GM12878 (cell line): ENCODE measurements around the gene GRK7. TPM values are rescaled to one million over a fixed set of nuclear protein-coding genes. Genes with fewer than 3 reads are reported as not detected.
A peak's percentile ranks its signal among the peaks of the same experiment; 100 is the strongest.
"Not testable (repeated sequence)": the region's sequence is repeated elsewhere in the genome, so short reads cannot be mapped to it uniquely, and the experiment has no call there.

Experiments
- ATAC-seq: fragments of 200-7000 bp; cut with Tn5 transposase; 3 replicates; pipeline ENCODE4 v1.9.1; 2020; ENCODE audit warnings: mild to moderate bottlenecking, moderate library complexity
- BruUV-seq: library from RNA; stranded (reverse); fragments of 400-500 nt; replicated peaks from 2 replicates; lab custom pipeline; 2021; lab: Mats Ljungman, UMichigan
- CTCF ChIA-PET: fragments of 300-600 bp; sonication (Branson Sonifier 250); formaldehyde crosslinking; extraction: SDS; loops from one replicate; lab custom pipeline; 2021; ENCODE audit warnings: inconsistent platforms; lab: Yijun Ruan, JAX
- POLR2A ChIA-PET: fragments of 350-600 bp; formaldehyde crosslinking; extraction: SDS; loops from one replicate; lab custom pipeline; 2021; ENCODE audit warnings: inconsistent platforms; lab: Charles Lee
- RAD21 ChIA-PET: fragments of 300-600 bp; sonication (Branson Sonifier 250); formaldehyde crosslinking; loops from one replicate; lab custom pipeline; 2023; ENCODE audit warnings: antibody characterized with exemption; ENCODE audit not compliant: unreplicated experiment; lab: Charles Lee
- SMC1A ChIA-PET: fragments of 300-600 bp; sonication (Branson Sonifier 250); formaldehyde crosslinking; loops from one replicate; lab custom pipeline; 2023; ENCODE audit not compliant: unreplicated experiment, uncharacterized antibody; lab: Charles Lee
- DNase-seq: peaks from one replicate; pipeline ENCODE4 v3.0.0-alpha.2; 2011; ENCODE audit warnings: low read depth, low spot score
- FAIRE-seq: peaks from 3 replicates; lab custom pipeline; 2011; peaks lifted over from hg19 to GRCh38; lab: Jason Lieb, UNC
- H2AFZ ChIP-seq: 2 replicates; pipeline ENCODE4 v1.6.0; 2011; ENCODE audit warnings: low read depth, low read length, control low read depth; ENCODE audit not compliant: control insufficient read depth
- H3K27ac ChIP-seq: 2 replicates; pipeline ENCODE4 v1.5.1; 2011; ENCODE audit warnings: control low read depth; ENCODE audit not compliant: control insufficient read depth, insufficient read depth
- H3K27me3 ChIP-seq, 2 experiments: replicated peaks in 1 of 2; 2 replicates each; pipeline versions ENCODE4 v1.6.0 to v1.6.1; 2011; ENCODE audit warnings: low read length in 1 of 2; ENCODE audit not compliant: control insufficient read depth in 2 of 2, insufficient read depth in 2 of 2
- H3K36me3 ChIP-seq, 2 experiments: 2 replicates each; pipeline ENCODE4 v1.5.1; 2011; ENCODE audit warnings: low read length in 1 of 2; ENCODE audit not compliant: control insufficient read depth in 2 of 2, insufficient read depth in 2 of 2
- H3K4me1 ChIP-seq: 2 replicates; pipeline ENCODE4 v1.6.1; 2011; ENCODE audit warnings: mild to moderate bottlenecking, low read length, moderate library complexity, mixed read lengths; ENCODE audit not compliant: control insufficient read depth, insufficient read depth
- H3K4me2 ChIP-seq: 2 replicates; pipeline ENCODE4 v1.6.0; 2011; ENCODE audit warnings: control low read depth; ENCODE audit not compliant: control insufficient read depth, insufficient read depth
- H3K4me3 ChIP-seq: fragments of 200-600 bp; sonication (generic); 2 replicates; pipeline ENCODE4 v1.5.1; 2016
- H3K79me2 ChIP-seq: 2 replicates; pipeline ENCODE4 v1.6.0; 2011; ENCODE audit warnings: low read length; ENCODE audit not compliant: control insufficient read depth, insufficient read depth
- H3K9ac ChIP-seq: 2 replicates; pipeline ENCODE4 v1.8.0; 2011; ENCODE audit warnings: low read length, control low read depth, mixed read lengths; ENCODE audit not compliant: control insufficient read depth, insufficient read depth
- H3K9me3 ChIP-seq: replicated peaks from 3 replicates; pipeline ENCODE4 v1.5.1; 2011; ENCODE audit warnings: mild to moderate bottlenecking, low read length; ENCODE audit not compliant: control insufficient read depth, insufficient read depth
- H4K20me1 ChIP-seq: 2 replicates; pipeline ENCODE4 v1.6.0; 2011; ENCODE audit not compliant: control insufficient read depth, insufficient read depth
- CREM ChIP-seq: IDR thresholded peaks from 2 replicates; pipeline ENCODE4 v1.6.1; 2014; ENCODE audit warnings: antibody characterized with exemption, low read depth
- NR2C2 ChIP-seq: IDR thresholded peaks from 2 replicates; pipeline ENCODE4 v1.6.1; 2011; ENCODE audit warnings: borderline replicate concordance, low read depth; ENCODE audit not compliant: control insufficient read depth, insufficient read length
- PAX8 ChIP-seq: fragments of 450-650 bp; IDR thresholded peaks from 2 replicates; pipeline ENCODE4 v1.6.1; 2017; ENCODE audit warnings: mild to moderate bottlenecking, moderate library complexity
- PBX3 ChIP-seq: IDR thresholded peaks from 2 replicates; pipeline ENCODE4 v1.6.1; 2011; ENCODE audit warnings: mild to moderate bottlenecking, low read depth, low read length, moderate library complexity; ENCODE audit not compliant: insufficient replicate concordance
- RB1 ChIP-seq: fragments of 450-650 bp; formaldehyde crosslinking; IDR thresholded peaks from 2 replicates; pipeline ENCODE4 v1.6.1; 2017; ENCODE audit warnings: mild to moderate bottlenecking, borderline replicate concordance
- TBL1XR1 ChIP-seq: IDR thresholded peaks from 2 replicates; pipeline ENCODE4 v1.6.1; 2012; ENCODE audit warnings: low read depth, low read length, improper control_type of control experiment
- WGBS: methylation state at CpG from one replicate; pipeline ENCODE4 v1.1.6; 2016; ENCODE audit warnings: low lambda C conversion rate; ENCODE audit not compliant: insufficient replicate concordance, insufficient coverage; ENCODE audit errors: missing lambda C conversion rate; 5-methylcytosine and 5-hydroxymethylcytosine counted together
- in situ Hi-C: fragments of 300-500 bp; cut with MboI; formaldehyde crosslinking; loops from 9 replicates; pipeline ENCODE4 v1.14.3; 2018; ENCODE audit warnings: mixed read lengths
- intact Hi-C: fragments of 100-400 bp; cut with micrococcal nuclease; formaldehyde crosslinking; loops from one replicate; pipeline ENCODE4 v1.14.2; 2022; ENCODE audit not compliant: unreplicated experiment
- polyA plus RNA-seq, 11 experiments: library from polyadenylated mRNA; depleted of rRNA in 4 of 11; unstranded in 6 of 11; stranded (reverse) in 5 of 11; fragments of >200 nt; fragmentation: Nextera tagmentation in 4 of 11; fragmentation: Illumina TruSeq in 1 of 11; extraction: Ambion mirVana in 4 of 11; extraction: Trizol in 1 of 11; gene quantifications; 1 replicate in 1 of 11; 2 replicates in 10 of 11; pipeline versions ENCODE4 v1.2.1 to v1.2.3, GENCODE V29; 2011 to 2016; ENCODE audit warnings: inconsistent platforms in 2 of 11, missing spikeins in 2 of 11, low read depth in 1 of 11
- total RNA-seq, 4 experiments: library from RNA; depleted of rRNA in 3 of 4; stranded (reverse); fragments of >200 nt in 3 of 4; fragmentation: Illumina TruSeq in 1 of 4; extraction: Trizol in 1 of 4; gene quantifications; 2 replicates each; pipeline versions ENCODE4 v1.2.1 to v1.2.3, GENCODE V29; 2013 to 2021

The GRK7 gene
- total and polyA plus RNA-seq, 10 of the 15 experiments (the other 5 are each of a cell fraction or from before 2014, with no cell fraction given): not detected

- H3K9ac ChIP-seq, H3K4me1 ChIP-seq, BruUV-seq, in situ Hi-C loops, SMC1A ChIA-PET, intact Hi-C loops, H3K4me2 ChIP-seq, CTCF ChIA-PET, H3K27me3 ChIP-seq, H3K4me3 ChIP-seq, H3K79me2 ChIP-seq, FAIRE-seq, POLR2A ChIA-PET, RAD21 ChIA-PET, H4K20me1 ChIP-seq, H3K9me3 ChIP-seq, ATAC-seq, DNase-seq, H3K36me3 ChIP-seq, H3K27ac ChIP-seq, H2AFZ ChIP-seq: not testable (repeated sequence)
- 55% methylated on average over 6 of the region's 6 CpGs for WGBS
Observed at GRCh38 chr3:141803538-141803937, 40.3 kb downstream of the GRK7 start.

- no peaks in the 10 kb centered on the region for H3K9me3 ChIP-seq
- no peak overlapping the region for H2AFZ ChIP-seq
- no peak overlapping the region for H3K27ac ChIP-seq
- no peak overlapping the region for H3K4me2 ChIP-seq
- ChIA-PET POLR2A (no interaction called here), RAD21 (no interaction called here), SMC1A (no interaction called here), CTCF (no interaction called here)
- no TSS peak for BruUV-seq
- intact Hi-C loops (no loop called here), in situ Hi-C loops (no loop called here)
- WGBS: 48% methylated on average over 2 of the region's 2 CpGs
- no peak for FAIRE-seq
- peak; percentile 1 for DNase-seq
- no peaks in the 10 kb centered on the region for H4K20me1 ChIP-seq
- H3K9ac ChIP-seq: no peak overlapping the region
- no peaks in the 10 kb centered on the region; a peak in 1 of 4 replicates for H3K27me3 ChIP-seq
- H3K79me2 ChIP-seq: no peaks in the 10 kb centered on the region
- TF ChIP-seq RB1 (no peak), PAX8 (no peak), NR2C2 (peak; percentile 39), TBL1XR1 (no peak), CREM (no peak), PBX3 (no peak)
- no peaks in the 10 kb centered on the region for H3K4me1 ChIP-seq
- no peak for ATAC-seq
- no peaks in the 10 kb centered on the region for H3K36me3 ChIP-seq
- no peak overlapping the region for H3K4me3 ChIP-seq
Observed at GRCh38 chr3:141804447-141804777, 41.2 kb downstream of the GRK7 start.
